IPS-15b (cell line): ENCODE results near the gene MACO1.

ENCODE experiments used
- H3K27me3 ChIP-seq: one replicate; pipeline ENCODE4 v1.6.1; 2013; ENCODE audit warnings: low read length; ENCODE audit not compliant: control insufficient read depth, insufficient read depth
- H3K36me3 ChIP-seq: one replicate; pipeline ENCODE4 v1.6.1; 2013; ENCODE audit warnings: low read length; ENCODE audit not compliant: control insufficient read depth, insufficient read depth
- H3K4me1 ChIP-seq: one replicate; pipeline ENCODE4 v1.6.1; 2013; ENCODE audit warnings: mild to moderate bottlenecking, low read length; ENCODE audit not compliant: control insufficient read depth, insufficient read depth
- H3K4me3 ChIP-seq: one replicate; pipeline ENCODE4 v1.5.1; 2013; ENCODE audit warnings: low read depth, low read length
- H3K9ac ChIP-seq: one replicate; pipeline ENCODE4 v1.6.1; 2013; ENCODE audit warnings: low read depth, mild to moderate bottlenecking, low read length
- H3K9me3 ChIP-seq: one replicate; pipeline ENCODE4 v1.6.1; 2013; ENCODE audit warnings: mild to moderate bottlenecking, low read length; ENCODE audit not compliant: control insufficient read depth, insufficient read depth

The MACO1 gene

GRCh38 chr1:25523542-25523941, 92.8 kb downstream of the MACO1 start:
- no peak overlapping the region for H3K9ac ChIP-seq
- H3K36me3 ChIP-seq, result no peaks in the 10 kb centered on the region
- no peak overlapping the region for H3K4me3 ChIP-seq
- H3K4me1 ChIP-seq, result peaks cover 2% of the 10 kb centered on the region
- H3K27me3 ChIP-seq, result no peaks in the 10 kb centered on the region
- H3K9me3 ChIP-seq, result no peaks in the 10 kb centered on the region

GRCh38 chr1:25524568-25525360, 94.1 kb downstream of the MACO1 start:
- no peaks in the 10 kb centered on the region for H3K36me3 ChIP-seq
- H3K4me3 ChIP-seq, result no peak overlapping the region
- H3K4me1 ChIP-seq, result peaks cover 2% of the 10 kb centered on the region
- no peaks in the 10 kb centered on the region for H3K9me3 ChIP-seq
- no peaks in the 10 kb centered on the region for H3K27me3 ChIP-seq
- H3K9ac ChIP-seq, result no peak overlapping the region

- Histone ChIP-seq H3K4me1 (peaks cover 2% of the 10 kb centered on the region), H3K9me3 (no peaks in the 10 kb centered on the region), H3K9ac (no peak overlapping the region), H3K4me3 (no peak overlapping the region), H3K36me3 (no peaks in the 10 kb centered on the region), H3K27me3 (no peaks in the 10 kb centered on the region)
These were observed 94.6 kb downstream of the MACO1 start for GRCh38 chr1:25525361-25525688.

GRCh38 chr1:25526753-25527152, 96.1 kb downstream of the MACO1 start:
- Histone ChIP-seq H3K9me3 (no peaks in the 10 kb centered on the region), H3K4me1 (peaks cover 2% of the 10 kb centered on the region), H3K9ac (no peak overlapping the region), H3K27me3 (no peaks in the 10 kb centered on the region), H3K36me3 (no peaks in the 10 kb centered on the region), H3K4me3 (no peak overlapping the region)

GRCh38 chr1:25527226-25527846, 96.6 kb downstream of the MACO1 start:
- Histone ChIP-seq H3K4me3 (no peak overlapping the region), H3K36me3 (no peaks in the 10 kb centered on the region)

GRCh38 chr1:25527946-25528595, 97.4 kb downstream of the MACO1 start:
- no peaks in the 10 kb centered on the region for H3K9me3 ChIP-seq
- no peak overlapping the region for H3K9ac ChIP-seq
- H3K4me3 ChIP-seq, result no peak overlapping the region
- H3K4me1 ChIP-seq, result peaks cover 2% of the 10 kb centered on the region
- no peaks in the 10 kb centered on the region for H3K36me3 ChIP-seq
- no peaks in the 10 kb centered on the region for H3K27me3 ChIP-seq

More at GRCh38 chr1:25527226-25527846, 96.6 kb downstream of the MACO1 start:
- Histone ChIP-seq H3K9ac (no peak overlapping the region), H3K4me1 (peaks cover 2% of the 10 kb centered on the region), H3K9me3 (no peaks in the 10 kb centered on the region), H3K27me3 (no peaks in the 10 kb centered on the region)

GRCh38 chr1:25528881-25529517, 98.3 kb downstream of the MACO1 start:
- no peak overlapping the region for H3K9ac ChIP-seq
- H3K36me3 ChIP-seq, result no peaks in the 10 kb centered on the region
- H3K27me3 ChIP-seq, result no peaks in the 10 kb centered on the region
- H3K4me3 ChIP-seq, result no peak overlapping the region
- peaks cover 2% of the 10 kb centered on the region for H3K4me1 ChIP-seq
- no peaks in the 10 kb centered on the region for H3K9me3 ChIP-seq

- Histone ChIP-seq H3K4me1 (peaks cover 2% of the 10 kb centered on the region), H3K9me3 (no peaks in the 10 kb centered on the region), H3K9ac (no peak overlapping the region), H3K4me3 (no peak overlapping the region), H3K36me3 (no peaks in the 10 kb centered on the region), H3K27me3 (no peaks in the 10 kb centered on the region)
These were observed 99.0 kb downstream of the MACO1 start for GRCh38 chr1:25529518-25530185.

GRCh38 chr1:25530186-25531081, 99.7 kb downstream of the MACO1 start:
- no peaks in the 10 kb centered on the region for H3K27me3 ChIP-seq
- peaks cover 2% of the 10 kb centered on the region for H3K4me1 ChIP-seq
- no peaks in the 10 kb centered on the region for H3K36me3 ChIP-seq
- no peak overlapping the region for H3K9ac ChIP-seq
- no peaks in the 10 kb centered on the region for H3K9me3 ChIP-seq
- H3K4me3 ChIP-seq, result no peak overlapping the region

GRCh38 chr1:25531082-25531461, 100.4 kb downstream of the MACO1 start:
- Histone ChIP-seq H3K9ac (no peak overlapping the region), H3K4me3 (no peak overlapping the region), H3K36me3 (no peaks in the 10 kb centered on the region), H3K27me3 (no peaks in the 10 kb centered on the region), H3K4me1 (peaks cover 2% of the 10 kb centered on the region), H3K9me3 (no peaks in the 10 kb centered on the region)

GRCh38 chr1:25532970-25533369, 102.3 kb downstream of the MACO1 start:
- no peaks in the 10 kb centered on the region for H3K36me3 ChIP-seq

More at GRCh38 chr1:25532970-25533369, 102.3 kb downstream of the MACO1 start:
- H3K4me3 ChIP-seq, result no peak overlapping the region
- peaks cover 2% of the 10 kb centered on the region for H3K4me1 ChIP-seq
- no peak overlapping the region for H3K9ac ChIP-seq
- no peaks in the 10 kb centered on the region for H3K9me3 ChIP-seq
- no peaks in the 10 kb centered on the region for H3K27me3 ChIP-seq
